H9 (cell line): Measurements from ENCODE around the gene GSTA4. TPM values are rescaled to one million over a fixed set of nuclear protein-coding genes. Genes with fewer than 3 reads are reported as not detected.

Source experiments
- DNase-seq: peaks from one replicate; pipeline ENCODE4 v3.0.0-alpha.2; 2017
- H2AFZ ChIP-seq: one replicate; pipeline ENCODE4 v1.6.1; 2013; ENCODE audit warnings: mild to moderate bottlenecking, low read length, control low read depth, moderate library complexity
- H2AK5ac ChIP-seq: 2 replicates; pipeline ENCODE4 v1.6.1; 2013; ENCODE audit warnings: low read length, control low read depth, mixed read lengths; ENCODE audit not compliant: insufficient read length
- H2BK120ac ChIP-seq: one replicate; pipeline ENCODE4 v1.6.1; 2013; ENCODE audit warnings: low read depth, mild to moderate bottlenecking, low read length, control low read depth, inconsistent platforms; ENCODE audit not compliant: poor library complexity, severe bottlenecking
- H2BK12ac ChIP-seq: 2 replicates; pipeline ENCODE4 v1.6.1; 2013; ENCODE audit warnings: low read length, control low read depth, mixed read lengths, low read depth; ENCODE audit not compliant: insufficient read length
- H2BK15ac ChIP-seq: 2 replicates; pipeline ENCODE4 v1.6.1; 2013; ENCODE audit warnings: low read depth, low read length, control low read depth
- H2BK20ac ChIP-seq: one replicate; pipeline ENCODE4 v1.6.1; 2013; ENCODE audit warnings: low read depth, mild to moderate bottlenecking, low read length, control low read depth, inconsistent platforms; ENCODE audit not compliant: poor library complexity, severe bottlenecking
- H2BK5ac ChIP-seq: 2 replicates; pipeline ENCODE4 v1.6.1; 2013; ENCODE audit warnings: low read length, control low read depth, mixed read lengths; ENCODE audit not compliant: insufficient read length
- H3K14ac ChIP-seq: 2 replicates; pipeline ENCODE4 v1.6.1; 2013; ENCODE audit warnings: low read length, control low read depth; ENCODE audit not compliant: insufficient read depth
- H3K18ac ChIP-seq: 2 replicates; pipeline ENCODE4 v1.6.1; 2013; ENCODE audit warnings: low read depth, mild to moderate bottlenecking, mixed read lengths, low read length, control low read depth; ENCODE audit not compliant: insufficient read length
- H3K23ac ChIP-seq: 2 replicates; pipeline ENCODE4 v1.6.1; 2013; ENCODE audit warnings: low read length, control low read depth, mixed read lengths, low read depth; ENCODE audit not compliant: insufficient read length
- H3K23me2 ChIP-seq: 2 replicates; pipeline ENCODE4 v1.6.1; 2013; ENCODE audit warnings: low read depth, mild to moderate bottlenecking, mixed read lengths, low read length, control low read depth; ENCODE audit not compliant: insufficient read length, poor library complexity, severe bottlenecking
- H3K27ac ChIP-seq: 2 replicates; pipeline ENCODE4 v1.5.1; 2013; ENCODE audit warnings: low read length, control low read depth, mixed read lengths, low read depth; ENCODE audit not compliant: insufficient read length
- H3K27me3 ChIP-seq: 2 replicates; pipeline ENCODE4 v1.6.1; 2013; ENCODE audit warnings: low read length, control low read depth, inconsistent platforms; ENCODE audit not compliant: insufficient read depth
- H3K4ac ChIP-seq: 2 replicates; pipeline ENCODE4 v1.6.1; 2013; ENCODE audit warnings: low read depth, mild to moderate bottlenecking, control low read depth, inconsistent platforms, low read length, moderate library complexity
- H3K4me1 ChIP-seq: 2 replicates; pipeline ENCODE4 v1.6.1; 2013; ENCODE audit warnings: low read length, control low read depth, inconsistent platforms; ENCODE audit not compliant: insufficient read depth
- H3K4me2 ChIP-seq: 2 replicates; pipeline ENCODE4 v1.6.1; 2013; ENCODE audit warnings: low read length, control low read depth, mixed read lengths; ENCODE audit not compliant: insufficient read length, insufficient read depth
- H3K56ac ChIP-seq: 2 replicates; pipeline ENCODE4 v1.6.1; 2013; ENCODE audit warnings: low read depth, mild to moderate bottlenecking, mixed read lengths, low read length, control low read depth; ENCODE audit not compliant: insufficient read length
- H3K79me1 ChIP-seq: 2 replicates; pipeline ENCODE4 v1.6.1; 2013; ENCODE audit warnings: low read depth, mild to moderate bottlenecking, moderate library complexity, low read length, control low read depth, inconsistent platforms; ENCODE audit not compliant: insufficient read depth, poor library complexity, severe bottlenecking
- H3K79me2 ChIP-seq: 2 replicates; pipeline ENCODE4 v1.6.1; 2013; ENCODE audit warnings: low read length, control low read depth, inconsistent platforms; ENCODE audit not compliant: insufficient read depth
- H3K9ac ChIP-seq: 2 replicates; pipeline ENCODE4 v1.6.1; 2013; ENCODE audit warnings: low read length, control low read depth, mixed read lengths; ENCODE audit not compliant: insufficient read length; ENCODE audit errors: extremely low read depth
- H3K9me3 ChIP-seq: one replicate; pipeline ENCODE4 v1.6.1; 2013; ENCODE audit warnings: low read depth, low read length, inconsistent platforms; ENCODE audit not compliant: control insufficient read depth
- H3T11ph ChIP-seq: one replicate; pipeline ENCODE4 v1.6.1; 2013; ENCODE audit warnings: mild to moderate bottlenecking, low read length, control low read depth, inconsistent platforms
- H4K20me1 ChIP-seq: one replicate; pipeline ENCODE4 v1.6.1; 2013; ENCODE audit not compliant: control insufficient read depth, insufficient read length, insufficient read depth
- H4K5ac ChIP-seq: 2 replicates; pipeline ENCODE4 v1.6.1; 2013; ENCODE audit warnings: low read depth, mild to moderate bottlenecking, mixed read lengths, low read length, control low read depth; ENCODE audit not compliant: insufficient read length
- H4K8ac ChIP-seq: replicated peaks from 2 replicates; pipeline ENCODE4 v1.6.1; 2013; ENCODE audit warnings: low read length, control low read depth, mixed read lengths, low read depth; ENCODE audit not compliant: insufficient read length
- H4K91ac ChIP-seq: 2 replicates; pipeline ENCODE4 v1.6.1; 2013; ENCODE audit warnings: low read depth, mild to moderate bottlenecking, moderate library complexity, mixed read lengths, low read length, control low read depth; ENCODE audit not compliant: insufficient read length
- H3K27ac Mint-ChIP-seq, 3 experiments: 2 replicates in 2 of 3; 3 replicates in 1 of 3; pipeline ENCODE4 v1.8.0; 2020 to 2021; ENCODE audit warnings: mixed read lengths in 3 of 3, mild to moderate bottlenecking in 1 of 3, moderate library complexity in 1 of 3
- H3K27me3 Mint-ChIP-seq: 2 replicates; pipeline ENCODE4 v1.8.0; 2021; ENCODE audit warnings: low read depth, mild to moderate bottlenecking, moderate library complexity, mixed read lengths
- H3K36me3 Mint-ChIP-seq, 3 experiments: 2 replicates in 2 of 3; 3 replicates in 1 of 3; pipeline ENCODE4 v1.8.0; 2020 to 2021; ENCODE audit warnings: low read depth in 3 of 3, mixed read lengths in 3 of 3; ENCODE audit not compliant: insufficient read depth in 1 of 3
- H3K4me1 Mint-ChIP-seq, 2 experiments: 2 replicates each; pipeline ENCODE4 v1.8.0; 2020; ENCODE audit warnings: mixed read lengths in 2 of 2
- H3K4me3 Mint-ChIP-seq, 2 experiments: 2 replicates in 1 of 2; 3 replicates in 1 of 2; pipeline ENCODE4 v1.8.0; 2020 to 2021; ENCODE audit warnings: mild to moderate bottlenecking in 2 of 2, mixed read lengths in 2 of 2, moderate library complexity in 1 of 2
- H3K9me3 Mint-ChIP-seq, 2 experiments: 2 replicates in 1 of 2; 3 replicates in 1 of 2; pipeline ENCODE4 v1.8.0; 2020; ENCODE audit warnings: mild to moderate bottlenecking in 2 of 2, mixed read lengths in 2 of 2, moderate library complexity in 1 of 2
- CTCF ChIP-seq: fragments of 200-600 bp; sonication (generic); conservative IDR thresholded peaks from 3 replicates; pipeline ENCODE4 v1.8.0; 2021; ENCODE audit warnings: antibody characterized with exemption, mild to moderate bottlenecking
- WGBS: extraction: QIAGEN DNeasy Blood & Tissue Kit; methylation state at CpG from one replicate; pipeline ENCODE4 v1.1.7; 2013; ENCODE audit warnings: missing lambda C conversion rate, low lambda C conversion rate, mixed read lengths; ENCODE audit not compliant: insufficient read length; ENCODE audit errors: extremely low coverage; 5-methylcytosine and 5-hydroxymethylcytosine counted together
- total RNA-seq: library from RNA; stranded (reverse); gene quantifications from 2 replicates; pipeline ENCODE4 v1.2.1, GENCODE V29; 2021

GSTA4 gene
- total RNA-seq, 1 experiment from 2014 or later = 32.1 TPM

GRCh38 chr6:53027131-53027718 lies 32.1 kb upstream of the GSTA4 start:
- H4K20me1 ChIP-seq = no peaks in the 10 kb centered on the region
- no peaks in the 10 kb centered on the region for H3K79me2 ChIP-seq
- no peak overlapping the region for H3K4me3 Mint-ChIP-seq
- H3K27ac ChIP-seq = no peak overlapping the region
- no peak overlapping the region for H3K27ac Mint-ChIP-seq
- no peak overlapping the region for H2BK15ac ChIP-seq
- H3K4me1 ChIP-seq = no peaks in the 10 kb centered on the region
- 0 out of 4 replicates have a peak, but pooled peaks cover 0 to 4% of the 10 kb centered on the region in 2 experiments for H3K4me1 Mint-ChIP-seq
- H3K27me3 ChIP-seq = no peaks in the 10 kb centered on the region
- no peak overlapping the region for H2BK12ac ChIP-seq
- H3T11ph ChIP-seq = no peak overlapping the region
- H3K23me2 ChIP-seq = no peaks in the 10 kb centered on the region
- no peak for TF ChIP-seq CTCF
- no peaks in the 10 kb centered on the region for H3K79me1 ChIP-seq
- H2BK5ac ChIP-seq = no peak overlapping the region
- no peak overlapping the region for H3K56ac ChIP-seq
- H4K8ac ChIP-seq = no peak overlapping the region
- H2AK5ac ChIP-seq = no peak overlapping the region
- no peak overlapping the region for H2AFZ ChIP-seq
- no peak overlapping the region for H4K91ac ChIP-seq
- no peak overlapping the region for H2BK120ac ChIP-seq
- H3K4me2 ChIP-seq = no peak overlapping the region
- DNase-seq = no peak
- H3K14ac ChIP-seq = no peak overlapping the region
- no peaks in the 10 kb centered on the region for H3K27me3 Mint-ChIP-seq
- no CpG with 5 or more reads among the region's 5 CpGs for WGBS
- no peak overlapping the region for H3K23ac ChIP-seq
- H3K9me3 ChIP-seq = no peaks in the 10 kb centered on the region
- no peaks in the 10 kb centered on the region for H3K9me3 Mint-ChIP-seq
- no peak overlapping the region for H2BK20ac ChIP-seq
- H3K18ac ChIP-seq = no peak overlapping the region
- H4K5ac ChIP-seq = no peak overlapping the region
- H3K36me3 Mint-ChIP-seq = peaks cover 0 to 30% (median 4%) of the 10 kb centered on the region in 3 experiments; a peak in 4 of 7 replicates
- H3K4ac ChIP-seq = no peak overlapping the region
- no peak overlapping the region for H3K9ac ChIP-seq
